ENCODE data around the gene ABCA4.

Gene ABCA4

DNA sequence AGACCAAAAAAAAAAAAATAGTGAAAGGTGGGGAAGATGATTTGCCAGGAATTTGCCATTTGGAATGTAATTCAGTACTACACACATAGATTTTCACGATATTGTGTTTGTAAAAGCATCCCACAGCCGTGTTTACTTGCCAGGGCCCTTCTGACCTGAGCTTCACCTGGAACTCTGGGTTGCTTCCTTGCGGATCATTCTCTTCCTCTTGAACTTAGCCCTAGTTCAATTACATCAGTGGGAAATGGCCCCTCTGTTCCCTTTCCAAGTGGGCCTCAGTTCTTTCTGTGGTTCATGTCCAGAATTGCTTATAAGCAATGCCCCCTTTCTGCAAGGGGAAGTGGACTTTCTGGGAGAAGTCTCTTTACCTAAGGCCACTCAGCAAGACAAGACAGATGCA lies 41.0 kb downstream of the ABCA4 start:
- TF ChIP-seq, protein P1, sequence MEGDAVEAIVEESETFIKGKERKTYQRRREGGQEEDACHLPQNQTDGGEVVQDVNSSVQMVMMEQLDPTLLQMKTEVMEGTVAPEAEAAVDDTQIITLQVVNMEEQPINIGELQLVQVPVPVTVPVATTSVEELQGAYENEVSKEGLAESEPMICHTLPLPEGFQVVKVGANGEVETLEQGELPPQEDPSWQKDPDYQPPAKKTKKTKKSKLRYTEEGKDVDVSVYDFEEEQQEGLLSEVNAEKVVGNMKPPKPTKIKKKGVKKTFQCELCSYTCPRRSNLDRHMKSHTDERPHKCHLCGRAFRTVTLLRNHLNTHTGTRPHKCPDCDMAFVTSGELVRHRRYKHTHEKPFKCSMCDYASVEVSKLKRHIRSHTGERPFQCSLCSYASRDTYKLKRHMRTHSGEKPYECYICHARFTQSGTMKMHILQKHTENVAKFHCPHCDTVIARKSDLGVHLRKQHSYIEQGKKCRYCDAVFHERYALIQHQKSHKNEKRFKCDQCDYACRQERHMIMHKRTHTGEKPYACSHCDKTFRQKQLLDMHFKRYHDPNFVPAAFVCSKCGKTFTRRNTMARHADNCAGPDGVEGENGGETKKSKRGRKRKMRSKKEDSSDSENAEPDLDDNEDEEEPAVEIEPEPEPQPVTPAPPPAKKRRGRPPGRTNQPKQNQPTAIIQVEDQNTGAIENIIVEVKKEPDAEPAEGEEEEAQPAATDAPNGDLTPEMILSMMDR (IDR thresholded peaks at IDR 0.05): no peak
- DNase-seq (ENCODE audit: low spot score): no peak
- H3K4me3 ChIP-seq: no peak overlapping the region
- H3K27ac ChIP-seq: no peak overlapping the region

DNA sequence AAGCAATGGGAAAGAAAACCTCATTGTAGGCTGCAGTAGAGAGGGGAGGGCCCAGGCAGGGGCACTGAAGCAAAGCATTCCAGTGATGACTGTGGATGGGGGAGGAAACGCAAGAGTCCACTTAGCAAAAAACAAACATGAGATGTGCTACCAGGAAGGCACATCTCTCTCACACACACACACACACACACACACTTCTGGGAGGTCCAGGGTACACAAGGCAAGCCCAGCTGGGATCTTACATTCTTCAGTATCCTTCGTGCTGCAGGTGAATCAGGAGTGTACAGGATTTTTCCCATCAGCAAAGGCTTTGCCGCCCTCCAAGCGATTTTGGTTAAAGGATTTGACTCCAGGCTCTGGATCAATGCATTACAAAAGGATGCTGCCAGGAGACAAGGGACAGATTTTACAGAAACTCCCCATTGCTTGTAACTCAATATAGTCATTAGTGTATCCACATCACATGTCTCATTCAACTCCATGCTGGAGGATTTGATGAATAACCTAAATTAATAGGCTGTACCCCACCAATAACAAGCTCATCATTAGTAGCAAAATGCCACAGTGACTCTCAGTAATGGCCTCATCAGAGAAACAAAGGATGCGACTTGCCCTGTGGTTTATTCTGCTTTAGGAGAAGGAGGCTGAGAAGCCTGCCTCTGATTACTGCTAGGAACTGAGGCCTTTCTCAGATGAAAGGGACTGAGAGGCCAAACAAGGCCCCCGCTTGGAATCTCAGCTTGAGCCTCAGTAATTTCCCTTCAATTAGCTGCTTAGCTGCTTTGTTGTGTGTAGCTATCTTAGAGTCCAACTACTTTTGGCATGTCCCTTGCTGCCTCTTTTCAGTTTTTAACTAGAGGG lies 41.6 kb downstream of the ABCA4 start:
- no peak overlapping the region for H3K27ac ChIP-seq
- H3K4me3 ChIP-seq: no peak overlapping the region
- no peak for DNase-seq (ENCODE audit: low spot score)
- TF ChIP-seq, protein P1 (IDR thresholded peaks at IDR 0.05): no peak

DNA sequence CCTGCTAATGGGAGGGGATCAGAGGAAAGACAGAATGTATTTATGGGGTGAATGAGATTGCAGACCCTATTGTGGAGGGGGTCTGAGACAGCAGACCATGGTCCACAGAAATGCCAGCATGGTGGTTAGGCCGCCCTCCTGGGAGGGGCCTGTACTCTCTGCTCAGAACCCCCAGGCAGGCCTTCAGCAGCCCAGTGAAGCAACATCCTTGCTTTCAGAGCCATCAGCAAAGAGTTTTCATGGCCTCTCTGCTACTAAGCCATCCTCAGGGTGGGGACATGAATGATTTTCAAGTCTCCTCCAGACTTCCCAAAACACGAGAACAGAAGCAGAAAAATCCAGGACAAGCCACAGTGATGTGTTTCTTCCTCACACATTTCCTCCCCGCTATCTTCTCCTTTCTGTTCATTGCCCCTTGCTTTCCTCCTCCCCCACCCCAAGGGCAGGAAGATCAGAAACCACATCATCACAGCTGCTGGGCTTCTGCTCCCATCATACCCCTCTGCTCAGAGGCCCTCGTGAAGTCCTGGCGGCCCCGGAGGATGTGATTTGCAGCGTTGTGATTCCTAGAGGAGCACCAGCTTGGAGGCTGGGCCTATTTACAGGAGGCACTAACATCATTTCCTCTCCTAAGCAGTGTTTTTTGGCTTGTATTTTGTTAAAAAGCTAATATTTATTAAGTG lies 48.0 kb downstream of the ABCA4 start:
- DNase-seq (ENCODE audit: low spot score): no peak
- Histone ChIP-seq H3K4me3 (no peak overlapping the region), H3K27ac (no peak overlapping the region)
- TF ChIP-seq, protein P1 (IDR thresholded peaks at IDR 0.05): no peak

DNA sequence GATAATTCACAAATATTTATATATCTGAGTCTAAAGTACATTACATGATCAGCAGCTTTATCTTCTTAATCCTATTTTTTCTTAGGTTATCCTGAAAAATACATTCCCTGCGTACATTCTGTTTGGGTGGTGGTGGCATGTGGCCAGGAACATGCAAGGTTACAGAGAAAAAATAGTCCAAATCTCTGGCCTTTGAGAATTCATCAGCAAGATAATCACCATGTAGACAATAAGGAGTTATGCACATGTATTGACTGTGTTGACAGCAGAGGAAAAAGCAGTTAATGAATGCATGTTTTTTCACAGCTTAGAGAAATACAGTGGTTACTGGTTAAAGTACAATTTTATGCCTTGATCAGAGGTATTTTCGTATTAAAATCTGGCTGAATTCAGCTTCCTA lies 49.0 kb downstream of the ABCA4 start:
- no peak overlapping the region for H3K27ac ChIP-seq
- no peak for DNase-seq (ENCODE audit: low spot score)
- TF ChIP-seq, protein P1 (IDR thresholded peaks at IDR 0.05): no peak
- H3K4me3 ChIP-seq: no peak overlapping the region

DNA sequence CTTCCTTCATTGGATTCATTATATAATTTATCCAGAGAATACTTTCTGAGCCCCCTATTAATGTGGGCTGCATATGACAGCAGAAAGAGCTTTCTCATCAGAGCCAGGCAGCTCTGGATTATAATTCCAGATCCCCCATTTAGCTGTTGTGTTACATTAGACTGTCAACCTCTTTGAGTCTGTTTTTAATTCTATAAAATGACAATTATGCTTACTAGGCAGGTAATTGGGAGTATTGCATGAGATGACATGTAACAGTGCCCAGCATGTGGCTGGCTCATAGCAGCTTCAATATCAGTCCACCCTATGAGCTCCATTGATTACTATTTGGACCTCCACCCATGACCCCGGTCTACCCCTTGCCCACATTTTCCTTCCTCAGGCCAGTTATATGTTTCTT lies 49.6 kb downstream of the ABCA4 start:
- Histone ChIP-seq H3K4me3 (no peak overlapping the region), H3K27ac (no peak overlapping the region)
- TF ChIP-seq, protein P1 (IDR thresholded peaks at IDR 0.05): no peak
- DNase-seq (ENCODE audit: low spot score): no peak

DNA sequence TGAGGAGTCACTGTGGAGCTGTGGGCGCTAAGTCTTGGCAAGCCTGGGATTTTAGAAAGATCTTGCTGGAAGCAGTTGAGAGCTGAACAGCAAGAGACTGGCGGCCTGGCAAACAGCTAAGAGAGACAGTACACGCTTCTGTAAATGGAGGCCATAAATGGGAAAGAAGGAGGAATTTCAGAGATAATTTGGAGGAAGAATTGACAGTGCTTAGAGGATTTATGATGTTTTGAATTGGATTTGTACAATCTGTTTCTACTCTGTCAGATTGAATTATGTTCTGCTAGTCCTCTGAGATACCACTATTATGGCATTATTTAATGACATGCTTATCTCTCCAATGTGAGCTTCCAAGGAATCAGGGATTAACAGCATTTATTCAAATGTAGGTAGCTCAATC lies 50.1 kb downstream of the ABCA4 start:
- Histone ChIP-seq H3K27ac (no peak overlapping the region), H3K4me3 (no peak overlapping the region)
- no peak for DNase-seq (ENCODE audit: low spot score)
- TF ChIP-seq, protein P1 (IDR thresholded peaks at IDR 0.05): no peak

DNA sequence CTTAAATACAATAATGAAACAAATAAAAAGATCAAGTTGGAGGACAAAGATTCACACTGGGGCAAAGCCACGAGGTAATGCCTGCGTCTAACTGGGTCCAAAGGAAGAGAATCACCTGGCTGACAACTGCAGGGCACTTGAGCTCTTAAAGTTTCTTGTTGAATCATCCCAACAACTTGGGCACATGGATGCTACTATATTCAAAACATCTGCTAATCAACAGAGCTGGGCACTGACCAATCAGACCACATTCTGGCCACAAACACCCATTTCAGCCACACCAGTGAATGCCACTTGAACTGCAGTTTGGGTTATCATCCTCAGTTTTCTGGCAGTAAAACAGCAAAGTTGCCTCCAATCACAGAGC lies 51.0 kb downstream of the ABCA4 start:
- DNase-seq (ENCODE audit: low spot score): no peak
- Histone ChIP-seq H3K4me3 (no peak overlapping the region), H3K27ac (no peak overlapping the region)
- TF ChIP-seq, protein P1 (IDR thresholded peaks at IDR 0.05): no peak
